ENCODE results near the gene ZBTB4. TPM values are rescaled to one million over a fixed set of nuclear protein-coding genes. Genes with fewer than 3 reads are reported as not detected.

The ZBTB4 gene
- 10 to 100 TPM; 67.2 to 81.9 TPM for total RNA-seq
- 10 to 100 TPM; 20.0 to 35.9 TPM for polyA plus RNA-seq
- long read RNA-seq, donor 1, partial matches to known transcripts: 1 of 111 reads
- long read RNA-seq, donor 1, other reads (novel, unspliced or antisense): 110 of 111 reads
- long read RNA-seq, donor 2, full-length matches to known transcripts: 13 of 77 reads
- long read RNA-seq, donor 2, partial matches to known transcripts: 8 of 77 reads
- long read RNA-seq, donor 2, other reads (novel, unspliced or antisense): 56 of 77 reads

DNA sequence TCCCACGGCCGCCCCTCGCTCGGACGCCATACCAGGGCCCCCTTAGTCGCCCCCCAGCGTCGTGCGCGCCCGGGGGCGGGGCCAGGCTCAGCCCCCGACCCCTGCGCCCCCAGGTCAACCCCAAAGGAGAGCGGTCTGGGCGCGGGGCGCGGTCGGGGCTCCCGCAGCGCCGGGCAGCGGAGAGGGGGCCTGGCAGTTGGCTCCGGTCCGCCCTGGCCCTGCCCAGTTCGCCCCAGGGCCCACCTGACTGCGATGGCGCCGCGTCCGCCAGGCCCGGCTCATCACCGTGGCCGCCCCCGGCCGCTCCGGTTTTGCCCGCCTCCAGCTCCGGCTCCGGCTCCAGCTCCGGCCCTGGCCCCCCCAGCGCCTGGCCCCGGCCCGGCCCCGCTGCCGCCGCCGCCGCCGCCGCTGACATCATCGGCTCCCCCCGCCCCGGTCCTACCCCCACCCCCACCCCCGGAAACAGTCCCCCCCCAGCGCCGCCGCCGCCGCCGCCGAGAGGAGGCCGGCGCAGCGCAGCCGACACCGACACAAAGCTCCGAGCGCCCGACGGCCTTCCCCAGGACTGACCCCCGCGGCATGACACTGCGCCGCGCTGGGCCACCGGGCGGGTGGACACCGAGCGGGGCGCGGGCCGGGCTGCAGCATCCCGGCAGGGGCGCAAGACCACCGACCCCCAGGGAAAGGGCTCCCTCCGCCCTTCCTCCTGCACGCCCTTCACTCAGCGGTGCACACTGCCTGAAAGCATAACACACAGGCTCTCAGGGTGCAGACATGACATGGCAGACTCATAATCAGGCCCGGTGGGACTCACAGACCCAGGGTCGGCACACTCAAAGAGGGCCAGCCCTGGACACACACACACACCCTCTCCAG lies at the start of gene ZBTB4:
TSS of gene ZBTB4 (minus strand) at position 419 of the 876 bp plus-strand sequence. CDS start 12,830 bp downstream, outside the sequence.
- ATAC-seq (ENCODE audit: low FRiP score) (no peak), DNase-seq (peak; percentile 74 to 88)
- Histone ChIP-seq H3K4me1 (ENCODE audit: control insufficient read depth in 1 of 2, insufficient read depth in 2 of 2, low read length in 2 of 2) (no peaks in the 10 kb centered on the region), H3K9me3 (ENCODE audit: control insufficient read depth, low read length) (no peaks in the 10 kb centered on the region), H3K27ac (ENCODE audit: low read depth in 1 of 2, low read length in 2 of 2) (peak within 1 kb of the TSS; percentile 89 to 98), H3K4me3 (ENCODE audit: low read length in 2 of 2) (peak within 1 kb of the TSS; percentile 91 to 93), H3K27me3 (ENCODE audit: control insufficient read depth in 1 of 2, insufficient read depth in 2 of 2, low read length in 1 of 2) (peaks cover 0 to 1% of the 10 kb centered on the region in 2 donors), H3K36me3 (ENCODE audit: control insufficient read depth in 1 of 2, insufficient read depth in 2 of 2, low read length in 1 of 2) (no peaks in the 10 kb centered on the region)
- WGBS, 2 donors: 1% methylated on average over 42 to 92 of the region's 92 CpGs
- intact Hi-C loops (cut with DNase I): loop anchor here in 1 of 2 donors (10.0 kb wide), 1 partner anchor 125 kb away; the partner anchor contains the start of genes KCTD11 and TMEM95

- Histone ChIP-seq H3K4me1 (ENCODE audit: control insufficient read depth in 1 of 2, insufficient read depth in 2 of 2, low read length in 2 of 2) (no peaks in the 10 kb centered on the region), H3K27me3 (ENCODE audit: control insufficient read depth in 1 of 2, insufficient read depth in 2 of 2, low read length in 1 of 2) (no peaks in the 10 kb centered on the region), H3K4me3 (ENCODE audit: low read length in 2 of 2) (no peak overlapping the region), H3K27ac (ENCODE audit: low read depth in 1 of 2, low read length in 2 of 2) (no peak overlapping the region), H3K36me3 (ENCODE audit: control insufficient read depth in 1 of 2, insufficient read depth in 2 of 2, low read length in 1 of 2) (no peaks in the 10 kb centered on the region), H3K9me3 (ENCODE audit: control insufficient read depth, low read length) (no peaks in the 10 kb centered on the region)
- ATAC-seq (ENCODE audit: low FRiP score): no peak
- no peak for DNase-seq
- intact Hi-C loops (cut with DNase I): no loop called here
These were observed 49.4 kb upstream of the ZBTB4 start for GRCh38 chr17:7528842-7529241.

GRCh38 chr17:7523033-7523432 lies 43.6 kb upstream of the ZBTB4 start:
- intact Hi-C loops (cut with DNase I): loop anchor here in 1 of 2 donors (2.0 kb wide), 1 partner anchor 66 kb away; no protein-coding TSS in a partner anchor
- Histone ChIP-seq H3K4me1 (ENCODE audit: control insufficient read depth in 1 of 2, insufficient read depth in 2 of 2, low read length in 2 of 2) (no peaks in the 10 kb centered on the region), H3K36me3 (ENCODE audit: control insufficient read depth in 1 of 2, insufficient read depth in 2 of 2, low read length in 1 of 2) (no peaks in the 10 kb centered on the region), H3K4me3 (ENCODE audit: low read length in 2 of 2) (no peak overlapping the region), H3K27ac (ENCODE audit: low read depth in 1 of 2, low read length in 2 of 2) (no peak overlapping the region), H3K27me3 (ENCODE audit: control insufficient read depth in 1 of 2, insufficient read depth in 2 of 2, low read length in 1 of 2) (no peaks in the 10 kb centered on the region), H3K9me3 (ENCODE audit: control insufficient read depth, low read length) (no peaks in the 10 kb centered on the region)
- DNase-seq (no peak), ATAC-seq (ENCODE audit: low FRiP score) (no peak)
- 32 to 33% methylated on average over 10 of the region's 10 CpGs for WGBS, 2 donors

DNA sequence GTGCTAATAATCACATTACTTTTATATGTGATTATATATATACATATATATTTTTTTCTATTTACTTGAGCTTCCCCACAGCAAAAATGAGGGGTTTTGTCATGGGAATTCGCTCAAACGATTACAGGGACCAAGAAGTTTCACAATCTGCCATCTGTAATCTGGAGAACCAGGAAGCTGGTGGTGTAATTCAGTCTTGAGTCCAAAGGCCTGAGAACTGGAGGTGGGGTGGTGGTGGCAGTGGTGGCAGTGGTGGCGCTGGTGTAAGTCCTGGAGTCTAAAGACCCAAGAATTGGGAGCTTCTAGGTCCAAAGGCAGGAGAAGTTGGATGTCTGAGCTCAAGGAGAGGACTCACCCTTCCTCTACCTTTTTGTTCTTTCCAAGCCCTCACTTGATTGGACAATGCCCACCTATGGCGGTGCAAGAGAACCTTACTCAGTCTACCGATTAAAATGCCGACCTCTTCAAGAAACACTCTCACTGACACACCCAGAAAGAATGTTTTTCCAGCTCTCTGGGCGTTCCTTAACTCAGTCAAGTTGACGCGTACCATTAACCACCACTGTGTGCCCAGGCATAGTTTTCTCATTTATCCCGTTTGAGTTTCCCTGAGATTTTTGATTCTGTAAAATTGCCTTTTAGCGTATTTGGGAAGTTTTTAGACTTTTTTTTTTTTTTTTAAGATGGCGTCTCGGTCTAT lies 36.6 kb upstream of the ZBTB4 start:
- ATAC-seq (ENCODE audit: low FRiP score) (no peak), DNase-seq (no peak)
- peaks cover 0 to 2% of the 10 kb centered on the region in 2 donors for H3K36me3 ChIP-seq (ENCODE audit: control insufficient read depth in 1 of 2, insufficient read depth in 2 of 2, low read length in 1 of 2)
- 88 to 90% methylated on average over 13 of the region's 13 CpGs for WGBS, 2 donors
- no peak overlapping the region for H3K4me3 ChIP-seq (ENCODE audit: low read length in 2 of 2)
- no peaks in the 10 kb centered on the region for H3K27me3 ChIP-seq (ENCODE audit: control insufficient read depth in 1 of 2, insufficient read depth in 2 of 2, low read length in 1 of 2)
- no peaks in the 10 kb centered on the region for H3K4me1 ChIP-seq (ENCODE audit: control insufficient read depth in 1 of 2, insufficient read depth in 2 of 2, low read length in 2 of 2)
- intact Hi-C loops (cut with DNase I): loop anchor here in 1 of 2 donors (1.0 kb wide), 1 partner anchor 43 kb away; no protein-coding TSS in a partner anchor
- no peaks in the 10 kb centered on the region for H3K9me3 ChIP-seq (ENCODE audit: control insufficient read depth, low read length)
- H3K27ac ChIP-seq (ENCODE audit: low read depth in 1 of 2, low read length in 2 of 2): no peak overlapping the region

- ATAC-seq (ENCODE audit: low FRiP score): no peak
- WGBS, 2 donors: 73 to 77% methylated on average over 17 of the region's 17 CpGs
- H3K36me3 ChIP-seq (ENCODE audit: control insufficient read depth in 1 of 2, insufficient read depth in 2 of 2, low read length in 1 of 2): peaks cover 0 to 2% of the 10 kb centered on the region in 2 donors
- no peaks in the 10 kb centered on the region for H3K27me3 ChIP-seq (ENCODE audit: control insufficient read depth in 1 of 2, insufficient read depth in 2 of 2, low read length in 1 of 2)
- no peak overlapping the region for H3K27ac ChIP-seq (ENCODE audit: low read depth in 1 of 2, low read length in 2 of 2)
- no peak for DNase-seq
- H3K9me3 ChIP-seq (ENCODE audit: control insufficient read depth, low read length): no peaks in the 10 kb centered on the region
- no peaks in the 10 kb centered on the region for H3K4me1 ChIP-seq (ENCODE audit: control insufficient read depth in 1 of 2, insufficient read depth in 2 of 2, low read length in 2 of 2)
- intact Hi-C loops (cut with DNase I): loop anchor here (1.0 to 5.0 kb wide), 3 partner anchors 47 to 77 kb away; partner anchors contain the start of genes SENP3 (in 1 of the 2) and SOX15 (in 1 of the 2)
- no peak overlapping the region for H3K4me3 ChIP-seq (ENCODE audit: low read length in 2 of 2)
These were observed 34.5 kb upstream of the ZBTB4 start for GRCh38 chr17:7513850-7514419.

DNA sequence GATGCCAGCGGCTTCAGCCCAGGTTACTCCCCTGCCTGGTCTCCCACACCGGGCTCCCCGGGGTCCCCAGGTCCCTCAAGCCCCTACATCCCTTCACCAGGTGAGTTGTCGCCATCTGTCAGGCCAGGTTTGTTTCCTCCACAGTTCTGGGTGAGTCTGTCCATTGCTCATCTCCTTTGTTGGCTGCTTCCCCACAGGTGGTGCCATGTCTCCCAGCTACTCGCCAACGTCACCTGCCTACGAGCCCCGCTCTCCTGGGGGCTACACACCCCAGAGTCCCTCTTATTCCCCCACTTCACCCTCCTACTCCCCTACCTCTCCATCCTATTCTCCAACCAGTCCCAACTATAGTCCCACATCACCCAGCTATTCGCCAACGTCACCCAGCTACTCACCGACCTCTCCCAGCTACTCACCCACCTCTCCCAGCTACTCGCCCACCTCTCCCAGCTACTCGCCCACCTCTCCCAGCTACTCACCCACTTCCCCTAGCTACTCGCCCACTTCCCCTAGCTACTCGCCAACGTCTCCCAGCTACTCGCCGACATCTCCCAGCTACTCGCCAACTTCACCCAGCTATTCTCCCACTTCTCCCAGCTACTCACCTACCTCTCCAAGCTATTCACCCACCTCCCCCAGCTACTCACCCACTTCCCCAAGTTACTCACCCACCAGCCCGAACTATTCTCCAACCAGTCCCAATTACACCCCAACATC lies 33.6 kb upstream of the ZBTB4 start:
- 88 to 91% methylated on average over 20 of the region's 20 CpGs for WGBS, 2 donors
- peaks cover 0 to 7% of the 10 kb centered on the region in 2 donors for H3K36me3 ChIP-seq (ENCODE audit: control insufficient read depth in 1 of 2, insufficient read depth in 2 of 2, low read length in 1 of 2)
- ATAC-seq (ENCODE audit: low FRiP score) (no peak), DNase-seq (no peak)
- intact Hi-C loops (cut with DNase I): loop anchor here (2.0 to 5.0 kb wide), 2 partner anchors 74 to 78 kb away; partner anchors contain the start of gene SOX15 (in 1 of the 2)
- H3K4me1 ChIP-seq (ENCODE audit: control insufficient read depth in 1 of 2, insufficient read depth in 2 of 2, low read length in 2 of 2): no peaks in the 10 kb centered on the region
- no peaks in the 10 kb centered on the region for H3K27me3 ChIP-seq (ENCODE audit: control insufficient read depth in 1 of 2, insufficient read depth in 2 of 2, low read length in 1 of 2)
- no peak overlapping the region for H3K4me3 ChIP-seq (ENCODE audit: low read length in 2 of 2)
- no peak overlapping the region for H3K27ac ChIP-seq (ENCODE audit: low read depth in 1 of 2, low read length in 2 of 2)
- H3K9me3 ChIP-seq (ENCODE audit: control insufficient read depth, low read length): no peaks in the 10 kb centered on the region

GRCh38 chr17:7512105-7512504 lies 32.7 kb upstream of the ZBTB4 start:
- no peaks in the 10 kb centered on the region for H3K27me3 ChIP-seq (ENCODE audit: control insufficient read depth in 1 of 2, insufficient read depth in 2 of 2, low read length in 1 of 2)
- H3K36me3 ChIP-seq (ENCODE audit: control insufficient read depth in 1 of 2, insufficient read depth in 2 of 2, low read length in 1 of 2): peaks cover 0 to 7% of the 10 kb centered on the region in 2 donors
- intact Hi-C loops (cut with DNase I): loop anchor here (2.0 to 5.0 kb wide), 2 partner anchors 75 to 79 kb away; partner anchors contain the start of gene SOX15 (in 1 of the 2)
- H3K27ac ChIP-seq (ENCODE audit: low read depth in 1 of 2, low read length in 2 of 2): no peak overlapping the region
- no peaks in the 10 kb centered on the region for H3K9me3 ChIP-seq (ENCODE audit: control insufficient read depth, low read length)
- 87 to 93% methylated on average over 15 of the region's 15 CpGs for WGBS, 2 donors
- peak in 1 of 2 donors; percentile 75 for DNase-seq
- ATAC-seq (ENCODE audit: low FRiP score): no peak
- no peaks in the 10 kb centered on the region for H3K4me1 ChIP-seq (ENCODE audit: control insufficient read depth in 1 of 2, insufficient read depth in 2 of 2, low read length in 2 of 2)
- H3K4me3 ChIP-seq (ENCODE audit: low read length in 2 of 2): no peak overlapping the region

Measured in aorta (tissue), 5 donors.